Measurements from ENCODE around the gene KAZN. TPM values are rescaled to one million over a fixed set of nuclear protein-coding genes. Genes with fewer than 3 reads are reported as not detected.

KAZN gene
- total RNA-seq, 1 donor from 2014 or later, result 3.7 TPM

DNA sequence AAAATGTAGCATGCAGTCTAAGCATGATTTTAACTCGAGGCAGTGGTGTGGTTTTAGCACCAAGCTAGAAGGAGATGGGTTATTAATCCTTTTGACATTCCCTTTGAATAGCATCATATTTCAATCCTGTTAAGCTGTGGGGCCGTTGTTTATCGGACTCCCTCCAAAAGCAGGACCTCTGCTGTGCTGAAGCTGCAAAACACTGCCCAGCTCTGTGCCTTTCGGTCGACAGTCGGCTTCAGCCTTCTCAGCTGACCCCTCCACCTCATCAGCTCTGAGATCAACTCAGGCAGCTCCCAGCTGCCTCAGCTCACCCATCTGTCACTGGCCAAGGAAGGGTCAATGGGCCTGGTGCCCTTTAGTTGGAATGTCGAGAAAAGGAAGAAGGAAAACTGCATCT is 95.5 kb downstream of the KAZN start:
- Histone ChIP-seq H3K9me3 (ENCODE audit: control insufficient read depth in 3 of 3, low read length in 3 of 3) (no peaks in the 10 kb centered on the region), H3K36me3 (ENCODE audit: control insufficient read depth in 3 of 3, insufficient read depth in 3 of 3, low read length in 3 of 3) (no peaks in the 10 kb centered on the region), H3K27me3 (ENCODE audit: control insufficient read depth in 3 of 3, insufficient read depth in 3 of 3, low read length in 3 of 3) (peaks cover 0 to 31% (median 9%) of the 10 kb centered on the region in 3 donors), H3K4me3 (ENCODE audit: low read length in 3 of 3) (no peak overlapping the region), H3K4me1 (ENCODE audit: control insufficient read depth in 3 of 3, insufficient read depth in 3 of 3, low read length in 3 of 3) (no peaks in the 10 kb centered on the region), H3K27ac (ENCODE audit: low read depth, low read length) (no peak overlapping the region), H3K9ac (ENCODE audit: low read depth in 1 of 3, low read length in 3 of 3) (no peak overlapping the region)

DNA sequence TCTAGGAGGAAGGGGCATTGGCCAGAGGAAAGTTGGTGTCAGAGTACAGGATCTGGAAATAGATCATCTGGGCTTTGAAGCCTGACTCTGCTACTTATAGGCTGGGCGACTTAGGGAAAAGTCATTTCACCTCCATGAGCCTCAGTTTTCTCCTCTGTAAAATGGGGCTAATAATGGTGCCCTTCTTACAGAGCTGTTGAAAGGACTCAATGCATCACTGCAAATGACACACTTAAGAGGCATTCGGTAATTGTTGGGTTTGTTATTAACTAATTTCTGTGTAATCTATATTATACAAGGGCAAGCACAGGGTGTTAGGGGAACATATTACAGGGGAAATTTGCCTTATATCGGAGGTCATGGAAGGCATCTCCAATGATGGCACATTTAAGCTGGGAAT is 96.1 kb downstream of the KAZN start:
- Histone ChIP-seq H3K9me3 (ENCODE audit: control insufficient read depth in 3 of 3, low read length in 3 of 3) (no peaks in the 10 kb centered on the region), H3K4me3 (ENCODE audit: low read length in 3 of 3) (no peak overlapping the region), H3K4me1 (ENCODE audit: control insufficient read depth in 3 of 3, insufficient read depth in 3 of 3, low read length in 3 of 3) (no peaks in the 10 kb centered on the region), H3K36me3 (ENCODE audit: control insufficient read depth in 3 of 3, insufficient read depth in 3 of 3, low read length in 3 of 3) (no peaks in the 10 kb centered on the region), H3K27me3 (ENCODE audit: control insufficient read depth in 3 of 3, insufficient read depth in 3 of 3, low read length in 3 of 3) (peaks cover 0 to 33% (median 9%) of the 10 kb centered on the region in 3 donors), H3K9ac (ENCODE audit: low read depth in 1 of 3, low read length in 3 of 3) (no peak overlapping the region), H3K27ac (ENCODE audit: low read depth, low read length) (no peak overlapping the region)

DNA sequence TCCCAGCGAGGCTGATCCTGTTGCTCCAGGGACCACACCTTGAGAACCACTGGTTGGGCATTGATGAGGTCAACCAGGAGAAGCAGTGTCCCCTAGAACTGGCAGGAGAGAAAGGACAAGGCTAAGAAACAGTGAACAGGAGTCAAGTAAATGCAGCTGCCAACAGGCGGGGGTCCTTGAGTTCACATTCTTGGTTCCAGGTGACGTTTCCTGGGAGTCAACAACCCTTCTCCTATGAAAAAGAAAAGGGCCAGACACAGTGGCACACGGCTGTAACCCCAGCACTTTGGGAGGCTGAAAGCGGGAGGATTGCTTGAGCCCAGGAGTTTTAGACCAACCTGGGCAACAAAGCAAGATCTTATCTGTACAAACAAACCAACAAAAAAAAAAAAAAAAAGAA is 98.3 kb downstream of the KAZN start:
- no peak overlapping the region for H3K27ac ChIP-seq (ENCODE audit: low read depth, low read length)
- peaks cover 0 to 5% (median 0%) of the 10 kb centered on the region in 3 donors for H3K4me1 ChIP-seq (ENCODE audit: control insufficient read depth in 3 of 3, insufficient read depth in 3 of 3, low read length in 3 of 3)
- peaks cover 0 to 1% (median 0%) of the 10 kb centered on the region in 3 donors for H3K9me3 ChIP-seq (ENCODE audit: control insufficient read depth in 3 of 3, low read length in 3 of 3)
- H3K36me3 ChIP-seq (ENCODE audit: control insufficient read depth in 3 of 3, insufficient read depth in 3 of 3, low read length in 3 of 3), result no peaks in the 10 kb centered on the region
- peaks cover 0 to 27% (median 9%) of the 10 kb centered on the region in 3 donors for H3K27me3 ChIP-seq (ENCODE audit: control insufficient read depth in 3 of 3, insufficient read depth in 3 of 3, low read length in 3 of 3)
- H3K9ac ChIP-seq (ENCODE audit: low read depth in 1 of 3, low read length in 3 of 3), result no peak overlapping the region
- H3K4me3 ChIP-seq (ENCODE audit: low read length in 3 of 3), result no peak overlapping the region

DNA sequence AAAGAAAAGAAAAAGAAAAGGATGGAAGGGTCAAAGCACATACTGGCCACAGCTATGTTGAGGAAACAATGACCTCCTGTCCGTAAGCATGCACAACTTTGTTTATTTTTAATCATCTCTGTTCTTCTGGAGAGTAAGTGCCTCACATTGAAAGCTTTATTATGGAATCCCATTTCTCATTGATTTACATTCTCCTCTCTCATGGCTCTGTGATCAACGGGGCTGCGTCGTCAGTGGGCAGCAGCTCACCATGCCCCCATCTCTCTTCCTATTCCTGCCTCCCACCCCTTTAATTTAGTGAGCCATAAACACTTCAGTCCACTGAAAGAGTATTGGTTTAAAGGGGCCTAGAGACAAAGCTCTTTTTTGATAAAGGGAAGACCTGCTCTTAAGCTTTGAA is 98.9 kb downstream of the KAZN start:
- H3K4me1 ChIP-seq (ENCODE audit: control insufficient read depth in 3 of 3, insufficient read depth in 3 of 3, low read length in 3 of 3), result peaks cover 0 to 5% (median 0%) of the 10 kb centered on the region in 3 donors
- no peaks in the 10 kb centered on the region for H3K36me3 ChIP-seq (ENCODE audit: control insufficient read depth in 3 of 3, insufficient read depth in 3 of 3, low read length in 3 of 3)
- H3K9ac ChIP-seq (ENCODE audit: low read depth in 1 of 3, low read length in 3 of 3), result no peak overlapping the region
- peaks cover 0 to 3% (median 0%) of the 10 kb centered on the region in 3 donors for H3K9me3 ChIP-seq (ENCODE audit: control insufficient read depth in 3 of 3, low read length in 3 of 3)
- peaks cover 0 to 27% (median 9%) of the 10 kb centered on the region in 3 donors for H3K27me3 ChIP-seq (ENCODE audit: control insufficient read depth in 3 of 3, insufficient read depth in 3 of 3, low read length in 3 of 3)
- H3K4me3 ChIP-seq (ENCODE audit: low read length in 3 of 3), result no peak overlapping the region
- H3K27ac ChIP-seq (ENCODE audit: low read depth, low read length), result no peak overlapping the region

DNA sequence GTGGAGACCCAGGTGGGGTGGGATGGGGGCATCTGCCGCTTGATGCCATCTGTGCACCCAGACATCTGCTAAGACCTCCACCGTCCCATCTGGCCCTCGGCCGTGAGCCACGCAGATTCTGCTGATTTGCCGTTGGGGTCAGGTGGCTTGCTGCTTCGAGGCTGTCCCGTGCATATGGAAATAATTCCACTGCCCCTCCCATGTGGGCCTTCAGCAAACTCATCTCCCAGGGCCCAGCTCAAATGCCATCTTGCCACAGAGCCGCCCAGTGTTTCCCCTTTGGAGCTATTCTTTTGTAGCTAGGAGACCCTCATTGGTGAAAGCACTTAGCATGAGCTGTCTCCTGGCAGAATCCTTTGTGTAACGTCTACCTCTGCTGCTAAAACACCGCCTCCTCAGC is 99.8 kb downstream of the KAZN start:
- Histone ChIP-seq H3K36me3 (ENCODE audit: control insufficient read depth in 3 of 3, insufficient read depth in 3 of 3, low read length in 3 of 3) (no peaks in the 10 kb centered on the region), H3K4me1 (ENCODE audit: control insufficient read depth in 3 of 3, insufficient read depth in 3 of 3, low read length in 3 of 3) (peaks cover 0 to 5% (median 0%) of the 10 kb centered on the region in 3 donors), H3K9me3 (ENCODE audit: control insufficient read depth in 3 of 3, low read length in 3 of 3) (peaks cover 0 to 3% (median 0%) of the 10 kb centered on the region in 3 donors), H3K9ac (ENCODE audit: low read depth in 1 of 3, low read length in 3 of 3) (no peak overlapping the region), H3K4me3 (ENCODE audit: low read length in 3 of 3) (no peak overlapping the region), H3K27ac (ENCODE audit: low read depth, low read length) (no peak overlapping the region), H3K27me3 (ENCODE audit: control insufficient read depth in 3 of 3, insufficient read depth in 3 of 3, low read length in 3 of 3) (peaks cover 0 to 20% (median 9%) of the 10 kb centered on the region in 3 donors)

DNA sequence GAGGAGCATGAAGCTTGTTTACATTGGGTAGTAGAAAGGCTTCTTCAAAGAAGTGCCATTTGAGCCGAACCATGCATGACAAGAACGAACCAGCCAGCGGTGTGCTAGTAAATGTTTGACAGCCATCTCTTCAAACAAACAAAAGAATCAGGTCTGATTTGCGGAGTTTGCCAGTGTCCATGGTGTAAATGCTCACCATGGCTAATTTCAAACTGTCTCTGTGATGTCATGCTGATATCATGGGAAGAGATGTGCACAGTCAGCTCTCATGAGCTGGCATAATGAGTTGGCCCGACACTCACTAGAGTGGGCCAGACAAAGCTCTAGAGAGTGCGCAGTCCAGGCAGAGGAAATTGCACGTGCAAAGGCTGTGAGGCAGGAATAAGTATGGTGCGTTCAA is 101.1 kb downstream of the KAZN start:
- no peaks in the 10 kb centered on the region for H3K36me3 ChIP-seq (ENCODE audit: control insufficient read depth in 3 of 3, insufficient read depth in 3 of 3, low read length in 3 of 3)
- H3K27ac ChIP-seq (ENCODE audit: low read depth, low read length), result no peak overlapping the region
- H3K9me3 ChIP-seq (ENCODE audit: control insufficient read depth in 3 of 3, low read length in 3 of 3), result peaks cover 0 to 3% (median 0%) of the 10 kb centered on the region in 3 donors
- peaks cover 0 to 14% (median 5%) of the 10 kb centered on the region in 3 donors for H3K27me3 ChIP-seq (ENCODE audit: control insufficient read depth in 3 of 3, insufficient read depth in 3 of 3, low read length in 3 of 3)
- H3K4me3 ChIP-seq (ENCODE audit: low read length in 3 of 3), result no peak overlapping the region
- H3K4me1 ChIP-seq (ENCODE audit: control insufficient read depth in 3 of 3, insufficient read depth in 3 of 3, low read length in 3 of 3), result peaks cover 0 to 5% (median 0%) of the 10 kb centered on the region in 3 donors
- H3K9ac ChIP-seq (ENCODE audit: low read depth in 1 of 3, low read length in 3 of 3), result no peak overlapping the region

DNA sequence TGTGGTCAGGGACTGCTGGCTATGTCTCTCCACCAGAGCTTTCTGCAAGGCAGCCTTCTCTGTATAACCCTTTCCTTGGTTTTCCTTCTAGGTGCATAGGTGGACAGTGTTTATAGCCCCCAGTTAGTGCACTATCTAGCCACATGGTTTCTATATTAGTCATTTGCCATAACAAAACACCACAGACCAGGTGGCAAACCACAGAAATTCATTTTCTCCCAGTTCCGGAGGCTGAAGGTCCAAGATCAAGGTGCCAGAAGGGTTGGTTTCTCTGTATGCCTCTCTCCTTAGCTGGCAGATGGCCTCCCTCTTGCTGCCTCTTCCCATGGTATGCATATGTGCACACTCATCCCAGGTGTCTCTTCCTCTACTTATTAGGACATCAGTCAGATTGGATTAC is 106.4 kb downstream of the KAZN start:
- H3K36me3 ChIP-seq (ENCODE audit: control insufficient read depth in 3 of 3, insufficient read depth in 3 of 3, low read length in 3 of 3), result no peaks in the 10 kb centered on the region
- H3K4me1 ChIP-seq (ENCODE audit: control insufficient read depth in 3 of 3, insufficient read depth in 3 of 3, low read length in 3 of 3), result peaks cover 0 to 5% (median 0%) of the 10 kb centered on the region in 3 donors
- peaks cover 0 to 3% (median 0%) of the 10 kb centered on the region in 3 donors for H3K9me3 ChIP-seq (ENCODE audit: control insufficient read depth in 3 of 3, low read length in 3 of 3)
- no peak overlapping the region for H3K27ac ChIP-seq (ENCODE audit: low read depth, low read length)
- H3K4me3 ChIP-seq (ENCODE audit: low read length in 3 of 3), result no peak overlapping the region
- H3K9ac ChIP-seq (ENCODE audit: low read depth in 1 of 3, low read length in 3 of 3), result no peak overlapping the region
- H3K27me3 ChIP-seq (ENCODE audit: control insufficient read depth in 3 of 3, insufficient read depth in 3 of 3, low read length in 3 of 3), result peaks cover 0 to 4% (median 3%) of the 10 kb centered on the region in 3 donors

DNA sequence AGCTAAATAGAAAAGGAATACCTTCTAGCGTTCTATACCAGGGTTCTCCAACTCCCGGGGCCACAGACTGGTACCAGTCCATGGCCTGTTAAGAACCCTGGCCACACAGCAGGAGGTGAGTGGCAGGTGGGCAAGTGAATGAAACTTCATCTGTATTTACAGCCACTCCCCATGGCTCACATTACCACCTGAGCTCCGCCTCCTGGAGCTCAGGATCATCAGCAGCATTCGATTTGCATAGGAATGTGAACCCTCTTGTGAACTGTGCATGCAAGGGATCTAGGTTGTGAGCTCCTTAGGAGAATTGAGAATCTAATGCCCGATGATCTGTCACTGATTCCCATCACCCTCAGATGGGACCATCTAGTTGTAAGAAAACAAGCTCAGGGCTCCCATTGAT is 107.3 kb downstream of the KAZN start:
- no peaks in the 10 kb centered on the region for H3K36me3 ChIP-seq (ENCODE audit: control insufficient read depth in 3 of 3, insufficient read depth in 3 of 3, low read length in 3 of 3)
- peaks cover 0 to 3% (median 0%) of the 10 kb centered on the region in 3 donors for H3K9me3 ChIP-seq (ENCODE audit: control insufficient read depth in 3 of 3, low read length in 3 of 3)
- peaks cover 0 to under 1% (median 0%) of the 10 kb centered on the region in 3 donors for H3K4me1 ChIP-seq (ENCODE audit: control insufficient read depth in 3 of 3, insufficient read depth in 3 of 3, low read length in 3 of 3)

DNA sequence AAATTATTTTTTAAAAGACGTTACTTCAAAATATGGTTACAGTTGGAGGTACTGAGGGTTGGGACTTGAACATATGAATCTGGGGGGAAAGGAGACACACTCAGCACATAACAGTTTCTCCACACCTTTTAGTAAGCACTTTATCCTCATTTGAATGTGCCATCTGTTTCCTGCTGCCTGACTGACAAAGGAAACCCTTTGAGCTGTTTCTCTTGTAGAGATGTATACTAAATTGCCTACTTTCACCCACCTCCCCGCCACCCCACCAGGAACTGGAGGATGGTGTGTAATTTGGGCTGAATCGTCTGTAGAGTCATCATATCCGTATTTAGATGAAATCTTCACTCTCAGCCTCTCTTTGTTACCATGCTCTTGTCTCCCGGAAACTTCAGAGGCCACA is 108.1 kb downstream of the KAZN start:
- Histone ChIP-seq H3K9me3 (ENCODE audit: control insufficient read depth in 3 of 3, low read length in 3 of 3) (peaks cover 0 to 3% (median 0%) of the 10 kb centered on the region in 3 donors), H3K27ac (ENCODE audit: low read depth, low read length) (no peak overlapping the region), H3K4me1 (ENCODE audit: control insufficient read depth in 3 of 3, insufficient read depth in 3 of 3, low read length in 3 of 3) (no peaks in the 10 kb centered on the region), H3K27me3 (ENCODE audit: control insufficient read depth in 3 of 3, insufficient read depth in 3 of 3, low read length in 3 of 3) (peaks cover 0 to 6% (median 4%) of the 10 kb centered on the region in 3 donors), H3K36me3 (ENCODE audit: control insufficient read depth in 3 of 3, insufficient read depth in 3 of 3, low read length in 3 of 3) (no peaks in the 10 kb centered on the region), H3K4me3 (ENCODE audit: low read length in 3 of 3) (no peak overlapping the region), H3K9ac (ENCODE audit: low read depth in 1 of 3, low read length in 3 of 3) (no peak overlapping the region)

More for the DNA sequence above, 107.3 kb downstream of the KAZN start:
- Histone ChIP-seq H3K27ac (ENCODE audit: low read depth, low read length) (no peak overlapping the region), H3K4me3 (ENCODE audit: low read length in 3 of 3) (no peak overlapping the region), H3K27me3 (ENCODE audit: control insufficient read depth in 3 of 3, insufficient read depth in 3 of 3, low read length in 3 of 3) (peaks cover 0 to 6% (median 4%) of the 10 kb centered on the region in 3 donors), H3K9ac (ENCODE audit: low read depth in 1 of 3, low read length in 3 of 3) (no peak overlapping the region)

DNA sequence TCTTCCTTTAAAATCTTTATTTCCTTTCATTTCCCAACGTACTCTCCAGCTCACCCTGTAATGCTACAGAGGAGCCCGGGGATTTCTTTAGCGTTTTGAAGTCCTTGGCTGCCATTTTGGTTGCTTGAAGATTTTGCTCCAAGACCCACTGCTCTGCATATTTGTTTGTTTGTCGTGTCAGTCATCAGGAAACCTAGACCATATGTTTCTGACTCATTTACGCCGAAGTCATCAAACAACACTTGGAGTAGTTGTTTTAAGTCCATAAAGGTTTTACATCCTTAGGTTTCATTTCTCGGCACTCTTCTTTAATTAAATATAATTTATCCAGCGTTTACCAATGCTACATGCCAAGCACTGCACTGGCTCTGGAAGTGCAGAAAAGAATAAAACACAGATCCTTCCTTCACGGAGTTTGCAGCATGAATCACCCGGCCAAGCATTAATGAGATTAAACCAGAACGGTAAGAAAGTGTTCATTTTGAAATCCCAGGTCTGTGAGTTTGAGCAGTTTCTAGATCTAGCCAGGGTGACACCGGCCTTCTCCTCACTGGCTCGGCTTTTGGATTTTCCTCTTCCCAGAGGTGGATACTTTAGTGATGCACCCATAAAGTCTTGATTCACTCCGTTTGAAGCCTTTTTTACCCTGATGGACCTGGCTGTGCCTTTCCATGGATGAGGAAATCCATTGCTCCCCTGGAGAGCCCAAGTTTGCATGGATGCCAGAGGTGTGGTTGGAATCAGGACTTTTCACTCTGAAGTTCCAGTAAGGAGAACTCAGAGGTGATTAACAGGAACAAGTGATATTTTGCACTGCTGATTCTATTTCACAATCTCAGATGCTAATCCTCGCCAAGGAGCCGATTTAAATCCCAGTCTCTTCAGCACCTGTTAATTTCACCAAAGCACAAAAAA is 109.3 kb downstream of the KAZN start:
- Histone ChIP-seq H3K36me3 (ENCODE audit: control insufficient read depth in 3 of 3, insufficient read depth in 3 of 3, low read length in 3 of 3) (no peaks in the 10 kb centered on the region), H3K9ac (ENCODE audit: low read depth in 1 of 3, low read length in 3 of 3) (no peak overlapping the region), H3K4me3 (ENCODE audit: low read length in 3 of 3) (no peak overlapping the region), H3K27ac (ENCODE audit: low read depth, low read length) (no peak overlapping the region), H3K9me3 (ENCODE audit: control insufficient read depth in 3 of 3, low read length in 3 of 3) (no peaks in the 10 kb centered on the region), H3K27me3 (ENCODE audit: control insufficient read depth in 3 of 3, insufficient read depth in 3 of 3, low read length in 3 of 3) (peaks cover 0 to 6% (median 4%) of the 10 kb centered on the region in 3 donors), H3K4me1 (ENCODE audit: control insufficient read depth in 3 of 3, insufficient read depth in 3 of 3, low read length in 3 of 3) (no peaks in the 10 kb centered on the region)
